M059J (cell line): ENCODE results near the gene PLEKHN1. TPM values are rescaled to one million over a fixed set of nuclear protein-coding genes. Genes with fewer than 3 reads are reported as not detected.
"Not testable (repeated sequence)": the region's sequence is repeated elsewhere in the genome, so short reads cannot be mapped to it uniquely, and the experiment has no call there.

Source experiments
- DNase-seq: peaks from one replicate; pipeline ENCODE4 v3.0.0-alpha.2; 2012; ENCODE audit warnings: low read depth
- total RNA-seq: library from RNA; depleted of rRNA; stranded (reverse); fragments of >200 nt; shearing (Covaris generic); gene quantifications from 2 replicates; pipeline ENCODE4 v1.2.3, GENCODE V29; 2014

The PLEKHN1 gene
- total RNA-seq, 1 experiment from 2014 or later, result 4.5 TPM

DNA sequence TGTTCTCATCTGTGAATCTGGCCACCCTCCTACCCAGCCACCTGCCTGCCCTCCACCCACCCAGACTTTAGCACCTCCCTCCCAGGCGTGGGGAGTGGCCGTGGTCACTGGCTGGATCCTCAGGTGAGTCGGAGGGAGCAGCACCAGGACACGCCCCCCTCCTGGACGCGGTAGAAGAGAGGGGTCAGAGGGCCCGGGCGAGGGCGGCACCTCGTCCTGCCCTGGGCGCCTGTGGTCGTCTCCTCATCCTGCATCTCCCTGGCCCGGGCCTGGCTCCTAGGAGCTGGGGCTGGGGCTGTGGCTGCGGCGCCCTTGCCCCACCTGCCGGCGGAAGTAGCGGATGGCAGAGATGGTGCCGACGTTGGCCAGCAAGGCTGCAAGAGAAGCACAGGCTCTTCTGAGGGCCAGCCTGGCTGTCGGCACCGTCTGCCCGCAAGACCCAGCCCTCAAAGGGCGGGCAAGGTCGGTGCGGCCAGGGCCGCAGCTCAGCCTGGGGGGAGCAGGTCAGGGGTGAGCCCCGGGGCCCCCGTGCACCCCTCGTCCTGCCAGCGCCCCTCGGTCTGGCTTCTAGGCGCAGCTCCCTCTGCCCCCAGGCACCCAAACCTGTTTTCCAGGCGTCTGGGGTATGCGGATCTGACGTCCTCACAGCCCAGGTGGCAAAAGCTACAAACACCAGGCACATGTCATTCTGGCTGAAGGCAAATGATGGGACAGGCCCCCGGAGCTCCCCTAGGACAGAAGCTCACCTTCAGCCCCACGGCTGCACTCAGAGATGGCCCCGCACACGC, 9.8 kb downstream of the PLEKHN1 start:
- DNase-seq, result peak; percentile 85

GRCh38 chr1:976791-977190, 10.5 kb downstream of the PLEKHN1 start:
- DNase-seq, result not testable (repeated sequence)

GRCh38 chr1:978069-978834, 12.0 kb downstream of the PLEKHN1 start:
- no peak for DNase-seq

DNA sequence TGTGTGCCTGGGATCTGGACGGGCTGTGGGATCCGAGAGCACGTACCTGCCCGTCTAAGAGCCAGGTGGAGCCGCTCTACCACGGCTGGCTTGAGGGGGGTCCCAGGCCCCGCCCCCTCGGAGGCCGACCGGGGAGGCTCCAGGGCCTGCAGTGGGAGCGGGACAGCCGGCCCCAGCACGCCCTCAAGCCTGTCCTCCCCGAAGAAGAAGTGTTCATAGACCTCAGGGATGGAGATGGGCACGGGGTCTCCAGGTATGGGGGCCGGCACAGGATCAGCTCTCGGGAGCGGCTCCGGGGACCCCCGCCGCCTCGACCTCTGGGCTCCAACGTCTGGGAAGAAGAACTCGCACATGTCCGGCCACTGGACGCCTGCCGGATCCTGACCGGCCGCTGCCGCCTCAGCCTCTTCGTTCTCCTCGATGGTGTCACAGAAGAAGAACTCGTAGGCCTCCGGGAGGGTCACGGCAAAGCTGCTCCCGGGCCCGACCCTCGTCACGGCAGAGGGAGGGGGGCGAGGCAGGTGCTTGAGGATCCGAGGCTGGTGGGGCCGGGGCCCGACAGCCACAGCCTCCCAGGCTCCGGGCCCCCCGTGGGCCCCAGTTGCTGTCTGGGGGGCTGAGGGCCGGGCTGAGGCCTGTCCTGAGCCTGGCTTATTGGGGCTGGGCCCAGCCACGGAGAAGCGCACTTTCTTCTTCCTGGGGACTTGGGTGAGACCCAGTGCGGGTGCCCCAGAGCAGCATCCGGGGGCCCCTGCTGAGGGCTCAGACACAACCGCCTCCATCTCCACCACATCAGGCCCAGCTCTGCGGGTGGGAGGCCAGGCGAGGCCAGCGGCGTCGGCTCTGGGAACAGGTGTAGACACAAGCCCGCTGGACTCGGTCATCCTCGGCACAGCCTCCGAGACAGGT, 12.8 kb downstream of the PLEKHN1 start:
- no peak for DNase-seq

DNA sequence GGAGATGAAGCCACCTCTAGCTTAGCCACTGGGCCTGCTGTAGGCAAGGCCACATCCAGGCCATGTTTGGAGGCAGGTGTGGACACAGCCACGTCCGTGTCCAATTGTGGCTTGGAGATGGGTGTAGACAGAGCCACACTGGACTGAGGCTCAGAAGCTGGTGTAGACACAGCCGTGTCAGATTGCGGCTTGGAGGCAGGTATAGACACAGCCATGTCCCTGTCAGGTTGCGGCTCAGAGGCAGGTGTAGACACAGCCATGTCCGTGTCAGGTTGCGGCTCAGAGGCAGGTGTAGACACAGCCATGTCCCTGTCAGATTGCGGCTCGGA, 13.4 kb downstream of the PLEKHN1 start:
- no peak for DNase-seq

GRCh38 chr1:980137-980571, 13.9 kb downstream of the PLEKHN1 start:
- no peak for DNase-seq

- DNase-seq, result no peak
Measured at GRCh38 chr1:980602-981395, 14.5 kb downstream of the PLEKHN1 start.

GRCh38 chr1:981491-981954, 15.2 kb downstream of the PLEKHN1 start:
- no peak for DNase-seq

DNA sequence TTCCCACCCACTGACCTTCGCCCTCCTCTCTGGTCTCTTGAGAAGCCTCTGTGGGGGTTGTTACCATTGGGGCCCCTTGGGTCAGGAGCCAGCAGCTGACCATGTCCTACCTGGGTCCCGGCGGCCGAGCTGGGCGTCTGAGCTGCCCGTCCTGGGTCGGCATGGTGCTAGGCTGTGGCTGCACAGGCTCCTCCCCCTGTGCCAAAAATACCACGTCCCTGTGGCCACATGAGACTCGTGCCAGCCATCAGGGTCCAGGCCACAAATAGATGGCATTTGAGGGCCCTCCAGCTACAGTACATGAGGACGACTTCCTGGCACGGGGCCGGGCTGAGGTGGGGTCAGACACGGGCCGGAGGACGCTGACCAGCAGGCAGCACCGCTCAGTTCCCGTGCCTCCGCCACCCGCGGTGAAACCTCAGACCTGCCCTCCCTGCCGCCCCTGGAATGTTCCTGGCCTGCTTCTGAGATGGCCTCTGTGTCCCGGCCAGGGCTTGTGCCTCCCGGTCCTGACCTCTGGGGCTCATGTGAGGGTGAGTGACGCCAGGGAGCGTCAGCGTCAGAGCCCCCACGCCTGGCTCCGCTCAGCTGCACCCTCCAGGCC, 15.8 kb downstream of the PLEKHN1 start, which contains the start of gene PERM1:
Gene PERM1 (minus strand): TSS at position 139 of the 604 bp plus-strand sequence. CDS start 1,064 bp downstream, outside the sequence.
- DNase-seq, result no peak

DNA sequence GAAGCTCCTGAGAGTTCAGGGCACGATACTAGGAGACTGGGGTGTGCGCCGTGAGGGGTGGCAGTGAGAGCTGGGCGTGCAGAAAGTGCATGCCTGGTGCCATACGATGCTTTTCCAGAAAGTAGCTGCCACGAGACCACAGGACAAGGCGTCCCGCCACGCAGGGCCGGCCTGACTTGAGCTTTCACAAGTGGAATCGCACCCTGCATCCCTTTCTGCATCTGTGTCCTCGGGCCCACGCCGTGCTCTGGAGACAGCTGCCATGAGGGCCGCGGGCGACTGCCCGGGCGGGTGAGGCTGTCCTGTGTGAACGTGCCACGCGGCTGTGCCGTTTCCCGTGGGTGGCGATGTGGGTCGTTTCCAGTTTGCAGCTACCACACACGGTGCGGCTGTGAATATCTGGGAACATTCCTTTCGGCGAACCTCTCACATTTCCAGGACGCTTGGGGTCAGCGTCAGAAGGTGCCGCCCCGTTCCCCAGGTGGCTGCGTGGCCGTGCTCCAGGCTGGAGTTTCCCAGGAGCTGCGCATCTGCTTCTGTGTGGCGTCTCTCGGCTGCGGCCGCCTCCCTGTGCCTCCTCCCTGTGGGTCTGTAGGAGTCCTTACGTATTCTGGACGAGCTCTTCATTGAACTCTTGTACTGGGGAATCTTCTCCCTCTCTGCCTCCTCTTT, 16.6 kb downstream of the PLEKHN1 start:
- no peak for DNase-seq

- no peak for DNase-seq
Measured at GRCh38 chr1:983798-984475, 17.7 kb downstream of the PLEKHN1 start.

GRCh38 chr1:984476-984814, 18.2 kb downstream of the PLEKHN1 start:
- no peak for DNase-seq

GRCh38 chr1:985126-985525, 18.8 kb downstream of the PLEKHN1 start:
- DNase-seq, result no peak

GRCh38 chr1:988061-988460, 21.8 kb downstream of the PLEKHN1 start:
- DNase-seq, result not testable (repeated sequence)

DNA sequence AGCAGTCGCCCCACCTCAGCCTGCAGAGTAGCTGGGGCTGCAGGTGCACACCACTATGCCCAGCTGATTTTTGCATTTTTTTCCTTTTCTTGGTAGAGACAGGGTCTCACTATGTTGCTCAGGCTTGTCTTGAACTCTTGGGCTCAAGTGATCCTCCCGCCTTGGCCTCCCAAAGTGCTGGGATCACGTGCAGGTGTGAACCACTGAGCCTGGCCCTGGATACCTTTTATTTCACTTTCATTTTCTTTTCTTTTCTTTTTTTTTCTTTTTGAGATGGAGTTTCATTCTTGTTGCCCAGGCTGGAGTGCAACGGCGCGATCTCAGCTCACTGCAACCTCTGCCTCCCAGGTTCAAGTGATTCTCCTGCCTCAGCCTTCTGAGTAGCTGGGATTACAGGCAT, 25.0 kb downstream of the PLEKHN1 start:
- not testable (repeated sequence) for DNase-seq

DNA sequence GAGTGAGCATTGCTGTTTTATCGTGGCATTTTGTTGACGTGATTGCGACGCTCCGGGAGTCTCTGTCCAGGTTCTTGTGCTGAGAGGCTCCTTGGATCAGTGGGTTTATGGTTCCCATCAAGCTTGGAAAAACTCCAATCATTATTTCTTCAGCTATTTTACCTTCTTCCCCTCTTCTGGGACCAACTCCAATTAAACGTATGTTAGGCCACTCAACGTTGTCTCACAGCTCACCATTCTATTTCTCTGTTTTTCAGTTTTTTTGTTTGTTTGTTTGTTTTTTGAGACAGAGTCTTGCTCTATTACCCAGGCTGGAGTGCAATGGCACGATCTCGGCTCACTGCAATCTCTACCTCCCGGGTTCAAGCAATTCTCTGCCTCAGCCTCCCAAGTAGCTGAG, 25.6 kb downstream of the PLEKHN1 start:
- no peak for DNase-seq

GRCh38 chr1:992362-992761, 26.1 kb downstream of the PLEKHN1 start:
- no peak for DNase-seq

- DNase-seq, result no peak
Measured at GRCh38 chr1:993379-993995, 27.2 kb downstream of the PLEKHN1 start.

DNA sequence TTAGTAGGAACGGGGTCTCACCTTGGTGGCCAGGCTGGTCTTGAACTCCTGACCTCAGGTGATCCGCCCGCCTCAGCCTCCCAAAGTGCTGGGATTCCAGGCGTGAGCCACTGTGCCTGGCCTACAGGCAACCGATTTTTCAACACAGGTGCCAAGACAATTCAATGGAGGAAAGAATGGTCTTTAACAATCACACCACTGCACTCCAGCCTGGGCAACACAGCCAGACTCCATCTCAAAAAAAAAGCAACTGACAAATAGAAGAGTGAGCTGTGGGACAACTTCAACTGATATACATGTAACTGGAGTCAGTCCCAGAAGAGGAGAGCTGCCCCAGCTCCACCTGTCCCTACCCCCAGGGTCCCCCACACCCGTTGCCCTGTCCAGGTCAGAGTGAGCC, 28.3 kb downstream of the PLEKHN1 start:
- DNase-seq, result not testable (repeated sequence)
